T-helper 17 cell (primary cell): Measurements from ENCODE around the gene DGUOK. TPM values are rescaled to one million over a fixed set of nuclear protein-coding genes. Genes with fewer than 3 reads are reported as not detected.

Experiments
- ATAC-seq: fragments of 150-1000 bp; cut with Tn5 transposase; 2 replicates; pipeline ENCODE4 v1.10.0; 2021; ENCODE audit warnings: mild to moderate bottlenecking, moderate library complexity
- DNase-seq, 3 donors: peaks; one replicate each; pipeline versions ENCODE4 v3.0.0 to v3.0.0-alpha.2; 2020 to 2021
- H3K9me3 ChIP-seq: one replicate; pipeline ENCODE4 v1.7.0; 2013; ENCODE audit warnings: low read length, mild to moderate bottlenecking; ENCODE audit not compliant: control insufficient read depth, poor library complexity, severe bottlenecking
- H3K27ac Mint-ChIP-seq: one replicate; pipeline ENCODE4 v1.8.0; 2022; ENCODE audit warnings: mild to moderate bottlenecking, moderate library complexity, mixed read lengths
- H3K27me3 Mint-ChIP-seq: one replicate; pipeline ENCODE4 v1.8.0; 2022; ENCODE audit warnings: mixed read lengths
- H3K36me3 Mint-ChIP-seq: one replicate; pipeline ENCODE4 v1.8.0; 2022; ENCODE audit warnings: low read depth, mixed read lengths
- H3K4me1 Mint-ChIP-seq: one replicate; pipeline ENCODE4 v1.8.0; 2022; ENCODE audit warnings: mild to moderate bottlenecking, mixed read lengths
- H3K4me3 Mint-ChIP-seq: one replicate; pipeline ENCODE4 v1.8.0; 2022; ENCODE audit warnings: mild to moderate bottlenecking, moderate library complexity, mixed read lengths
- total RNA-seq, 4 donors: library from RNA in 2 of 4; stranded (reverse) in 2 of 4; gene quantifications; one replicate each; pipeline ENCODE4 v1.2.3 and lab custom pipeline; 2022 to 2026

DGUOK gene
- total RNA-seq, 2 donors from 2014 or later = 34.2 to 39.7 TPM

GRCh38 chr2:73919596-73920228 lies 7.0 kb upstream of the DGUOK start:
- Mint-ChIP-seq H3K27ac (no peak overlapping the region), H3K4me3 (no peak overlapping the region), H3K27me3 (peaks cover 6% of the 10 kb centered on the region), H3K4me1 (no peaks in the 10 kb centered on the region), H3K36me3 (peaks cover 2% of the 10 kb centered on the region)
- DNase-seq (no peak), ATAC-seq (no peak)
- no peaks in the 10 kb centered on the region for H3K9me3 ChIP-seq

- no peaks in the 10 kb centered on the region for H3K9me3 ChIP-seq
- Mint-ChIP-seq H3K27me3 (peaks cover 6% of the 10 kb centered on the region), H3K4me3 (no peak overlapping the region), H3K36me3 (peaks cover 2% of the 10 kb centered on the region), H3K4me1 (no peaks in the 10 kb centered on the region), H3K27ac (no peak overlapping the region)
- ATAC-seq = peak; percentile 57
- peak in 1 of 3 donors; percentile 13 for DNase-seq
These were observed 5.8 kb upstream of the DGUOK start for GRCh38 chr2:73920577-73921545.

GRCh38 chr2:73921581-73921980 lies 5.1 kb upstream of the DGUOK start:
- no peak for ATAC-seq
- peak overlapping the region; percentile 1 for H3K27ac Mint-ChIP-seq
- peaks cover under 1% of the 10 kb centered on the region for H3K4me1 Mint-ChIP-seq

GRCh38 chr2:73922681-73923080 lies 4.0 kb upstream of the DGUOK start:
- ATAC-seq (no peak), DNase-seq (no peak)
- Mint-ChIP-seq H3K27ac (no peak overlapping the region), H3K4me1 (peaks cover 4% of the 10 kb centered on the region), H3K4me3 (no peak overlapping the region), H3K36me3 (peaks cover 2% of the 10 kb centered on the region), H3K27me3 (peaks cover 3% of the 10 kb centered on the region)
- H3K9me3 ChIP-seq = no peaks in the 10 kb centered on the region

More at GRCh38 chr2:73921581-73921980, 5.1 kb upstream of the DGUOK start:
- DNase-seq = no peak
- peaks cover 2% of the 10 kb centered on the region for H3K36me3 Mint-ChIP-seq
- peaks cover 6% of the 10 kb centered on the region for H3K27me3 Mint-ChIP-seq
- H3K9me3 ChIP-seq = no peaks in the 10 kb centered on the region
- no peak overlapping the region for H3K4me3 Mint-ChIP-seq

GRCh38 chr2:73925033-73925704 lies 1.5 kb upstream of the DGUOK start:
- peaks cover 27% of the 10 kb centered on the region for H3K4me1 Mint-ChIP-seq
- no peaks in the 10 kb centered on the region for H3K9me3 ChIP-seq
- DNase-seq = no peak
- peaks cover 10% of the 10 kb centered on the region for H3K36me3 Mint-ChIP-seq
- ATAC-seq = no peak
- no peaks in the 10 kb centered on the region for H3K27me3 Mint-ChIP-seq
- no peak overlapping the region for H3K4me3 Mint-ChIP-seq
- no peak overlapping the region for H3K27ac Mint-ChIP-seq

GRCh38 chr2:73925853-73926492 lies 707 bp upstream of the DGUOK start:
- peaks cover 29% of the 10 kb centered on the region for H3K4me1 Mint-ChIP-seq
- H3K27me3 Mint-ChIP-seq = no peaks in the 10 kb centered on the region
- ATAC-seq (no peak), DNase-seq (no peak)
- no peaks in the 10 kb centered on the region for H3K9me3 ChIP-seq
- H3K36me3 Mint-ChIP-seq = peaks cover 10% of the 10 kb centered on the region
- H3K27ac Mint-ChIP-seq = peak overlapping the region; percentile 97
- peak overlapping the region; percentile 91 for H3K4me3 Mint-ChIP-seq

DNA sequence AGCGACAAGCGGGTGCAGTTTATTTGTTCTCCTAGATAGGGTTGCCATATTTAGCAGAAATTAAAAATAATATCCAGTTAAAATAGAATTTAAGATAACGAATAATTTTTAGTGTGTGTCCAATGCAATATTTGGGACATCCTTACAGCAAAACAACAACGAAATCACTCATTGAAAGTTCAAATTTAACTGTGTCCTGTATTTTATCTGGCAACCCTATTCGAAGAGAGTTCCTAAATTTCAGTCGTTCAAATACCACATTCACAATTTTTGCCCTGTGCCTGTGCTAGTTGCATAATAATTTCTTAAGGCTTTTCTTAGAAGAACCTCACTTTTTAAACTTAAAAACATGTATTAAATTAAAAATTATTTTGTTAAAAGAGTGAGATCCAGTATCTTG lies 664 bp downstream of the DGUOK start:
- ATAC-seq (no peak), DNase-seq (no peak)
- no peaks in the 10 kb centered on the region for H3K9me3 ChIP-seq
- Mint-ChIP-seq H3K4me1 (peaks cover 43% of the 10 kb centered on the region), H3K4me3 (peak overlapping the region; percentile 91), H3K36me3 (peaks cover 14% of the 10 kb centered on the region), H3K27me3 (no peaks in the 10 kb centered on the region), H3K27ac (peak overlapping the region; percentile 97)

GRCh38 chr2:73928963-73929347 lies 2.3 kb downstream of the DGUOK start:
- H3K4me3 Mint-ChIP-seq = peak overlapping the region; percentile 68
- no peak for ATAC-seq
- H3K27ac Mint-ChIP-seq = peak overlapping the region; percentile 97
- H3K4me1 Mint-ChIP-seq = peaks cover 52% of the 10 kb centered on the region
- H3K27me3 Mint-ChIP-seq = no peaks in the 10 kb centered on the region
- H3K36me3 Mint-ChIP-seq = peaks cover 14% of the 10 kb centered on the region
- DNase-seq = no peak
- H3K9me3 ChIP-seq = no peaks in the 10 kb centered on the region

- H3K4me3 Mint-ChIP-seq = no peak overlapping the region
- H3K27ac Mint-ChIP-seq = peak overlapping the region; percentile 97
- H3K9me3 ChIP-seq = no peaks in the 10 kb centered on the region
- peaks cover 53% of the 10 kb centered on the region for H3K4me1 Mint-ChIP-seq
- DNase-seq (no peak), ATAC-seq (no peak)
- H3K36me3 Mint-ChIP-seq = peaks cover 14% of the 10 kb centered on the region
- no peaks in the 10 kb centered on the region for H3K27me3 Mint-ChIP-seq
These were observed 3.7 kb downstream of the DGUOK start for GRCh38 chr2:73930386-73930785.

GRCh38 chr2:73931531-73932500 lies 5.1 kb downstream of the DGUOK start:
- DNase-seq = no peak
- Mint-ChIP-seq H3K36me3 (peaks cover 14% of the 10 kb centered on the region), H3K27me3 (no peaks in the 10 kb centered on the region), H3K4me3 (peak overlapping the region; percentile 55), H3K4me1 (peaks cover 59% of the 10 kb centered on the region), H3K27ac (peak overlapping the region; percentile 88)
- no peaks in the 10 kb centered on the region for H3K9me3 ChIP-seq
- ATAC-seq = peak; percentile 25

DNA sequence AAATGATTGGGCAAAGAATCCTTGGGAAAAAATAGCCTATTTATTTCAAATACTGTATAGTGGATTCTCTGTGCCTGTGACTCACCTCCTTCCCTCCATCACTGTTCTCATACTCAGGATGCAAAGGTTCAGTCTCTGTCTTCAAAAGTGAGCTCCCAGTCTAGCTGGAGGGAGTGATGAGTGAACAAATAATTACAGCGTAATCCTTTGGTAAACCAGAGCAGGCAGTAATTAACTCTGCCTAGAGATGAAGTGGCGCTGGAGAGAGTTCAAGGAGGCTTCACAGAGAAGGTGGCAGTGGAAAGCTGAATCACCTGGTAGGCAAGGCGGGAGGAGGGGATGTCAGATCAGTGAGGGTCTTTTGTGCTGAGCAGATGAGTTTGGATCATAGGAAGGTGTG lies 6.5 kb downstream of the DGUOK start:
- Mint-ChIP-seq H3K4me3 (no peak overlapping the region), H3K4me1 (peaks cover 69% of the 10 kb centered on the region)

GRCh38 chr2:73935641-73936040 lies 9.0 kb downstream of the DGUOK start:
- no peak for ATAC-seq
- H3K36me3 Mint-ChIP-seq = peaks cover 9% of the 10 kb centered on the region
- DNase-seq = no peak
- H3K9me3 ChIP-seq = no peaks in the 10 kb centered on the region
- peaks cover 63% of the 10 kb centered on the region for H3K4me1 Mint-ChIP-seq
- no peak overlapping the region for H3K27ac Mint-ChIP-seq
- H3K27me3 Mint-ChIP-seq = no peaks in the 10 kb centered on the region
- no peak overlapping the region for H3K4me3 Mint-ChIP-seq

More for the DNA sequence above, 6.5 kb downstream of the DGUOK start:
- H3K27ac Mint-ChIP-seq = peak overlapping the region; percentile 88
- peaks cover 17% of the 10 kb centered on the region for H3K36me3 Mint-ChIP-seq
- no peak for ATAC-seq
- no peaks in the 10 kb centered on the region for H3K9me3 ChIP-seq
- no peak for DNase-seq
- no peaks in the 10 kb centered on the region for H3K27me3 Mint-ChIP-seq
